Liver (tissue), 9 donors: ENCODE measurements around the gene LSAMP. TPM values are rescaled to one million over a fixed set of nuclear protein-coding genes. Genes with fewer than 3 reads are reported as not detected.

Experiments used
- DNase-seq: peaks from one replicate; pipeline ENCODE4 v3.0.0-alpha.2; 2017; ENCODE audit warnings: low spot score
- H3K27ac ChIP-seq, 2 donors: one replicate each; pipeline ENCODE4 v1.7.0; 2013; ENCODE audit warnings: inconsistent platforms in 2 of 2, low read length in 2 of 2, control low read depth in 1 of 2, low read depth in 1 of 2, mild to moderate bottlenecking in 1 of 2
- H3K27me3 ChIP-seq, 4 donors: one replicate each; pipeline versions ENCODE4 v1.6.1 to v1.7.0; 2013; ENCODE audit warnings: low read length in 3 of 4, inconsistent platforms in 1 of 4, mild to moderate bottlenecking in 1 of 4, moderate library complexity in 1 of 4; ENCODE audit not compliant: control insufficient read depth in 4 of 4, insufficient read depth in 4 of 4
- H3K36me3 ChIP-seq, 4 donors: one replicate each; pipeline versions ENCODE4 v1.6.1 to v1.7.0; 2013; ENCODE audit warnings: low read length in 3 of 4, mild to moderate bottlenecking in 3 of 4, low read depth in 1 of 4, moderate library complexity in 1 of 4; ENCODE audit not compliant: control insufficient read depth in 4 of 4, insufficient read depth in 3 of 4
- H3K4me1 ChIP-seq, 4 donors: one replicate each; pipeline versions ENCODE4 v1.6.1 to v1.7.0; 2013; ENCODE audit warnings: low read length in 3 of 4, mild to moderate bottlenecking in 3 of 4, moderate library complexity in 1 of 4; ENCODE audit not compliant: control insufficient read depth in 4 of 4, insufficient read depth in 4 of 4
- H3K4me3 ChIP-seq, 3 donors: one replicate each; pipeline versions ENCODE4 v1.6.1 to v1.7.0; 2013; ENCODE audit warnings: low read length in 3 of 3, control low read depth in 1 of 3, low read depth in 1 of 3, mild to moderate bottlenecking in 1 of 3
- H3K9ac ChIP-seq, 2 donors: one replicate each; pipeline ENCODE4 v1.7.0; 2013; ENCODE audit warnings: low read length in 2 of 2, mild to moderate bottlenecking in 2 of 2, moderate library complexity in 2 of 2, control low read depth in 1 of 2, low read depth in 1 of 2
- H3K9me3 ChIP-seq, 4 donors: one replicate each; pipeline versions ENCODE4 v1.6.1 to v1.7.0; 2013; ENCODE audit warnings: low read length in 3 of 4; ENCODE audit not compliant: control insufficient read depth in 4 of 4
- EGR1 ChIP-seq, 2 donors: IDR thresholded peaks; 2 replicates each; pipeline ENCODE4 v1.6.1; 2016 to 2018; ENCODE audit warnings: antibody characterized with exemption in 2 of 2, low read depth in 2 of 2
- FOXA1 ChIP-seq: IDR thresholded peaks from 2 replicates; pipeline ENCODE4 v1.6.1; 2016; ENCODE audit warnings: antibody characterized with exemption
- FOXA2 ChIP-seq: IDR thresholded peaks from 2 replicates; pipeline ENCODE4 v1.6.1; 2016; ENCODE audit warnings: antibody characterized with exemption
- GABPA ChIP-seq, 2 donors: IDR thresholded peaks in 1 of 2; conservative IDR thresholded peaks in 1 of 2; 2 replicates each; pipeline ENCODE4 v1.6.1; 2016; ENCODE audit warnings: antibody characterized with exemption in 2 of 2, mild to moderate bottlenecking in 1 of 2, moderate library complexity in 1 of 2
- HNF4A ChIP-seq, 2 donors: conservative IDR thresholded peaks; 2 replicates each; pipeline ENCODE4 v1.6.1; 2016; ENCODE audit warnings: antibody characterized with exemption in 2 of 2, mild to moderate bottlenecking in 2 of 2
- HNF4G ChIP-seq: IDR thresholded peaks from 2 replicates; pipeline ENCODE4 v1.6.1; 2016; ENCODE audit warnings: antibody characterized with exemption
- JUND ChIP-seq, 2 donors: IDR thresholded peaks; 2 replicates each; pipeline ENCODE4 v1.6.1; 2016; ENCODE audit warnings: antibody characterized with exemption in 2 of 2
- NR2F2 ChIP-seq: IDR thresholded peaks from 2 replicates; pipeline ENCODE4 v1.6.1; 2016; ENCODE audit warnings: antibody characterized with exemption
- RAD21 ChIP-seq, 2 donors: IDR thresholded peaks; 2 replicates each; pipeline ENCODE4 v1.6.1; 2016; ENCODE audit warnings: antibody characterized with exemption in 2 of 2, mild to moderate bottlenecking in 2 of 2
- REST ChIP-seq: IDR thresholded peaks from 2 replicates; pipeline ENCODE4 v1.6.1; 2016; ENCODE audit warnings: antibody characterized with exemption, mild to moderate bottlenecking
- RXRA ChIP-seq, 2 donors: IDR thresholded peaks; 2 replicates each; pipeline ENCODE4 v1.6.1; 2017 to 2018; ENCODE audit warnings: antibody characterized with exemption in 2 of 2, mild to moderate bottlenecking in 1 of 2
- SP1 ChIP-seq: IDR thresholded peaks from 2 replicates; pipeline ENCODE4 v1.6.1; 2018; ENCODE audit warnings: antibody characterized with exemption, mild to moderate bottlenecking
- TAF1 ChIP-seq: conservative IDR thresholded peaks from 2 replicates; pipeline ENCODE4 v1.6.1; 2016; ENCODE audit warnings: antibody characterized with exemption, mild to moderate bottlenecking
- YY1 ChIP-seq: IDR thresholded peaks from 2 replicates; pipeline ENCODE4 v1.6.1; 2016; ENCODE audit warnings: antibody characterized with exemption, mild to moderate bottlenecking
- WGBS: extraction: QIAGEN DNeasy Blood & Tissue Kit; methylation state at CpG from one replicate; pipeline ENCODE4 v1.1.7; 2013; 5-methylcytosine and 5-hydroxymethylcytosine counted together
- polyA plus RNA-seq, 2 donors: library from polyadenylated mRNA; stranded (reverse) in 1 of 2; unstranded in 1 of 2; fragments of 200-250 nt in 1 of 2; fragments of >200 nt in 1 of 2; fragmentation: Nextera tagmentation in 1 of 2; extraction: Ambion mirVana in 1 of 2; gene quantifications; one replicate each; pipeline versions ENCODE4 v1.2.1 to v1.2.3, GENCODE V29; 2013 to 2015
- total RNA-seq, 2 donors: library from RNA; depleted of rRNA; stranded (reverse); fragments of >200 nt; gene quantifications; one replicate each; pipeline ENCODE4 v1.2.3, GENCODE V29; 2014
- TF ChIP-seq, protein P1 (sequence below): IDR thresholded peaks from 2 replicates; pipeline ENCODE4 v1.6.1; 2016; ENCODE audit warnings: antibody characterized with exemption
- TF ChIP-seq, protein P2 (sequence below): IDR thresholded peaks from 2 replicates; pipeline ENCODE4 v1.6.1; 2016; ENCODE audit warnings: antibody characterized with exemption
- TF ChIP-seq, protein P3 (sequence below): fragments of 150-350 bp; IDR thresholded peaks from 2 replicates; pipeline ENCODE4 v1.5.1; 2017; ENCODE audit warnings: improper control_type of control experiment, low read depth, low read length; ENCODE audit not compliant: missing input control
- TF ChIP-seq, protein P4 (sequence below): IDR thresholded peaks from 2 replicates; pipeline ENCODE4 v1.6.1; 2016; ENCODE audit warnings: antibody characterized with exemption
- donor health status: healthy.
- donor health status: healthy.
- donor health status: healthy.
- donor health status: healthy.
- donor health status: healthy.

LSAMP gene
- total and polyA plus RNA-seq, 4 donors = 0.01 to 0.17 (median 0.06) TPM

DNA sequence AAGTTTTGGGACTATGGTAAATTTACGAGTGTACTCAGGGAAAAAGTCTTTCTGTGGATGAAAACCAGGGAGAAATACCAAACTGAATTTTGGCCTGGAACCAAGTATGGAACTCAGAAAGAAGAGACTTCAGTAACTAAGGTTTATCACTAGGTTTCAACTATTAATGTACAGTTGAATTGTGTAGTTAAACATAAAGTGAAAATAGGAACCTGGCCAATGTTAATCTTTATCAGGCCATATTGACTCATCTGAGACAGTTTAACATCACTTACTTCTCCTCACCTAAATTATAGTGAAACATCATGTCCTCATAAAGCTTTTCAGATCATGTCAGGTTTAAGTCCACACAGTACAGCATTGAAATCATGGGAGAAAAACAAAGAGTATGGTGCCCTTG, 197.7 kb downstream of the LSAMP start:
- Histone ChIP-seq H3K4me3 (no peak overlapping the region), H3K27ac (no peak overlapping the region), H3K9ac (no peak overlapping the region), H3K36me3 (no peaks in the 10 kb centered on the region), H3K27me3 (no peaks in the 10 kb centered on the region), H3K4me1 (no peaks in the 10 kb centered on the region), H3K9me3 (no peaks in the 10 kb centered on the region)
- no peak for DNase-seq
- WGBS = 59% methylated on average over 1 of the region's 1 CpG
- no peak for TF ChIP-seq HNF4A (conservative IDR thresholded peaks at IDR 0.05)
- TF ChIP-seq, protein P1, sequence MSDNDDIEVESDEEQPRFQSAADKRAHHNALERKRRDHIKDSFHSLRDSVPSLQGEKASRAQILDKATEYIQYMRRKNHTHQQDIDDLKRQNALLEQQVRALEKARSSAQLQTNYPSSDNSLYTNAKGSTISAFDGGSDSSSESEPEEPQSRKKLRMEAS = no peak
- no peak for TF ChIP-seq JUND (IDR thresholded peaks at IDR 0.05)
- TF ChIP-seq, protein P2, sequence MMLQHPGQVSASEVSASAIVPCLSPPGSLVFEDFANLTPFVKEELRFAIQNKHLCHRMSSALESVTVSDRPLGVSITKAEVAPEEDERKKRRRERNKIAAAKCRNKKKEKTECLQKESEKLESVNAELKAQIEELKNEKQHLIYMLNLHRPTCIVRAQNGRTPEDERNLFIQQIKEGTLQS = no peak
- no peak for TF ChIP-seq EGR1 (IDR thresholded peaks at IDR 0.05; ENCODE audit: low read depth in 2 of 2)

- Histone ChIP-seq H3K27me3 (peaks cover 0 to 2% (median 0%) of the 10 kb centered on the region in 4 donors), H3K27ac (no peak overlapping the region), H3K9ac (no peak overlapping the region), H3K9me3 (no peaks in the 10 kb centered on the region), H3K4me3 (no peak overlapping the region), H3K36me3 (no peaks in the 10 kb centered on the region), H3K4me1 (no peaks in the 10 kb centered on the region)
- WGBS = 71% methylated on average over 7 of the region's 7 CpGs
- TF ChIP-seq, protein P3, sequence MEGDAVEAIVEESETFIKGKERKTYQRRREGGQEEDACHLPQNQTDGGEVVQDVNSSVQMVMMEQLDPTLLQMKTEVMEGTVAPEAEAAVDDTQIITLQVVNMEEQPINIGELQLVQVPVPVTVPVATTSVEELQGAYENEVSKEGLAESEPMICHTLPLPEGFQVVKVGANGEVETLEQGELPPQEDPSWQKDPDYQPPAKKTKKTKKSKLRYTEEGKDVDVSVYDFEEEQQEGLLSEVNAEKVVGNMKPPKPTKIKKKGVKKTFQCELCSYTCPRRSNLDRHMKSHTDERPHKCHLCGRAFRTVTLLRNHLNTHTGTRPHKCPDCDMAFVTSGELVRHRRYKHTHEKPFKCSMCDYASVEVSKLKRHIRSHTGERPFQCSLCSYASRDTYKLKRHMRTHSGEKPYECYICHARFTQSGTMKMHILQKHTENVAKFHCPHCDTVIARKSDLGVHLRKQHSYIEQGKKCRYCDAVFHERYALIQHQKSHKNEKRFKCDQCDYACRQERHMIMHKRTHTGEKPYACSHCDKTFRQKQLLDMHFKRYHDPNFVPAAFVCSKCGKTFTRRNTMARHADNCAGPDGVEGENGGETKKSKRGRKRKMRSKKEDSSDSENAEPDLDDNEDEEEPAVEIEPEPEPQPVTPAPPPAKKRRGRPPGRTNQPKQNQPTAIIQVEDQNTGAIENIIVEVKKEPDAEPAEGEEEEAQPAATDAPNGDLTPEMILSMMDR = no peak
- TF ChIP-seq, protein P4, sequence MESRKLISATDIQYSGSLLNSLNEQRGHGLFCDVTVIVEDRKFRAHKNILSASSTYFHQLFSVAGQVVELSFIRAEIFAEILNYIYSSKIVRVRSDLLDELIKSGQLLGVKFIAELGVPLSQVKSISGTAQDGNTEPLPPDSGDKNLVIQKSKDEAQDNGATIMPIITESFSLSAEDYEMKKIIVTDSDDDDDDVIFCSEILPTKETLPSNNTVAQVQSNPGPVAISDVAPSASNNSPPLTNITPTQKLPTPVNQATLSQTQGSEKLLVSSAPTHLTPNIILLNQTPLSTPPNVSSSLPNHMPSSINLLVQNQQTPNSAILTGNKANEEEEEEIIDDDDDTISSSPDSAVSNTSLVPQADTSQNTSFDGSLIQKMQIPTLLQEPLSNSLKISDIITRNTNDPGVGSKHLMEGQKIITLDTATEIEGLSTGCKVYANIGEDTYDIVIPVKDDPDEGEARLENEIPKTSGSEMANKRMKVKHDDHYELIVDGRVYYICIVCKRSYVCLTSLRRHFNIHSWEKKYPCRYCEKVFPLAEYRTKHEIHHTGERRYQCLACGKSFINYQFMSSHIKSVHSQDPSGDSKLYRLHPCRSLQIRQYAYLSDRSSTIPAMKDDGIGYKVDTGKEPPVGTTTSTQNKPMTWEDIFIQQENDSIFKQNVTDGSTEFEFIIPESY = no peak
- TF ChIP-seq NR2F2 (no peak), HNF4G (no peak), SP1 (no peak), TAF1 (no peak), FOXA2 (no peak), RAD21 (IDR thresholded peaks at IDR 0.05) (no peak), GABPA (IDR thresholded peaks at IDR 0.05 in 1 of 2, conservative IDR thresholded peaks at IDR 0.05 in 1 of 2) (no peak), YY1 (no peak), RXRA (IDR thresholded peaks at IDR 0.05) (no peak), JUND (IDR thresholded peaks at IDR 0.05) (no peak), REST (no peak), HNF4A (conservative IDR thresholded peaks at IDR 0.05) (no peak), EGR1 (IDR thresholded peaks at IDR 0.05; ENCODE audit: low read depth in 2 of 2) (no peak), FOXA1 (no peak)
- TF ChIP-seq, protein P1 = no peak
- TF ChIP-seq, protein P2 = no peak
- DNase-seq = no peak
Measured at GRCh38 chr3:116246406-116246980, 198.8 kb downstream of the LSAMP start.
